Measurements from ENCODE around the gene ANTXR1. TPM values are rescaled to one million over a fixed set of nuclear protein-coding genes. Genes with fewer than 3 reads are reported as not detected.

The ANTXR1 gene
- total RNA-seq, 3 donors from 2014 or later (not counting 1 experiment from before 2014, with no cell fraction given), result not detected

DNA sequence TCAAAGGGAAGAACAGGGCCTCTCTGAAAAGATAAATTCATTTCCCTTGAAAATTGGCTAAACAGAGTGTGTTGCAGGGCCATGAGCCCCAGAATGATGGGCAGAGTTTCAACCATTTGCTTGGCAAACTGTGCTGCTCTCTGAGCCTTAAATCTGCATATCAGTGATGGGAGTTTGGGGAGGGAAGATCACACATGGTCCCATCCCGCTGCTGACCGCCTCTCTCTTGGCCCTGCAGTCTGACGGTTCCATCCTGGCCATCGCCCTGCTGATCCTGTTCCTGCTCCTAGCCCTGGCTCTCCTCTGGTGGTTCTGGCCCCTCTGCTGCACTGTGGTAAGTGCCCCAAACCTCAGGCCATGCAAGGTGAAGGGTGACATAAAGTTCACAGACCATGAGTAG is 139.0 kb downstream of the ANTXR1 start:
- Mint-ChIP-seq H3K4me1 (no peaks in the 10 kb centered on the region), H3K36me3 (no peaks in the 10 kb centered on the region), H3K9me3 (no peaks in the 10 kb centered on the region), H3K27ac (no peak overlapping the region), H3K27me3 (ENCODE audit: low read depth in 2 of 2) (peaks cover 0 to 3% of the 10 kb centered on the region in 2 donors), H3K4me3 (no peak overlapping the region)
- H3K4me1 ChIP-seq (ENCODE audit: control insufficient read depth, insufficient read depth, low read length), result no peaks in the 10 kb centered on the region
- no peak for ATAC-seq
- DNase-seq, result no peak
- H3K4me3 ChIP-seq (ENCODE audit: low read length), result no peak overlapping the region
- 92% methylated on average over 4 of the region's 4 CpGs for WGBS (ENCODE audit: insufficient coverage)
- intact Hi-C loops (cut with micrococcal nuclease), result no loop called here
- no peak overlapping the region for H3K27ac ChIP-seq (ENCODE audit: low read length)
- H3K9me3 ChIP-seq (ENCODE audit: control insufficient read depth, insufficient read depth, low read length), result no peaks in the 10 kb centered on the region
- TF ChIP-seq, protein P1, sequence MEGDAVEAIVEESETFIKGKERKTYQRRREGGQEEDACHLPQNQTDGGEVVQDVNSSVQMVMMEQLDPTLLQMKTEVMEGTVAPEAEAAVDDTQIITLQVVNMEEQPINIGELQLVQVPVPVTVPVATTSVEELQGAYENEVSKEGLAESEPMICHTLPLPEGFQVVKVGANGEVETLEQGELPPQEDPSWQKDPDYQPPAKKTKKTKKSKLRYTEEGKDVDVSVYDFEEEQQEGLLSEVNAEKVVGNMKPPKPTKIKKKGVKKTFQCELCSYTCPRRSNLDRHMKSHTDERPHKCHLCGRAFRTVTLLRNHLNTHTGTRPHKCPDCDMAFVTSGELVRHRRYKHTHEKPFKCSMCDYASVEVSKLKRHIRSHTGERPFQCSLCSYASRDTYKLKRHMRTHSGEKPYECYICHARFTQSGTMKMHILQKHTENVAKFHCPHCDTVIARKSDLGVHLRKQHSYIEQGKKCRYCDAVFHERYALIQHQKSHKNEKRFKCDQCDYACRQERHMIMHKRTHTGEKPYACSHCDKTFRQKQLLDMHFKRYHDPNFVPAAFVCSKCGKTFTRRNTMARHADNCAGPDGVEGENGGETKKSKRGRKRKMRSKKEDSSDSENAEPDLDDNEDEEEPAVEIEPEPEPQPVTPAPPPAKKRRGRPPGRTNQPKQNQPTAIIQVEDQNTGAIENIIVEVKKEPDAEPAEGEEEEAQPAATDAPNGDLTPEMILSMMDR (IDR thresholded peaks at IDR 0.05), result no peak
- H3K36me3 ChIP-seq (ENCODE audit: control insufficient read depth, insufficient read depth, low read length), result no peaks in the 10 kb centered on the region
- H3K27me3 ChIP-seq (ENCODE audit: control insufficient read depth, insufficient read depth, low read length), result no peaks in the 10 kb centered on the region

DNA sequence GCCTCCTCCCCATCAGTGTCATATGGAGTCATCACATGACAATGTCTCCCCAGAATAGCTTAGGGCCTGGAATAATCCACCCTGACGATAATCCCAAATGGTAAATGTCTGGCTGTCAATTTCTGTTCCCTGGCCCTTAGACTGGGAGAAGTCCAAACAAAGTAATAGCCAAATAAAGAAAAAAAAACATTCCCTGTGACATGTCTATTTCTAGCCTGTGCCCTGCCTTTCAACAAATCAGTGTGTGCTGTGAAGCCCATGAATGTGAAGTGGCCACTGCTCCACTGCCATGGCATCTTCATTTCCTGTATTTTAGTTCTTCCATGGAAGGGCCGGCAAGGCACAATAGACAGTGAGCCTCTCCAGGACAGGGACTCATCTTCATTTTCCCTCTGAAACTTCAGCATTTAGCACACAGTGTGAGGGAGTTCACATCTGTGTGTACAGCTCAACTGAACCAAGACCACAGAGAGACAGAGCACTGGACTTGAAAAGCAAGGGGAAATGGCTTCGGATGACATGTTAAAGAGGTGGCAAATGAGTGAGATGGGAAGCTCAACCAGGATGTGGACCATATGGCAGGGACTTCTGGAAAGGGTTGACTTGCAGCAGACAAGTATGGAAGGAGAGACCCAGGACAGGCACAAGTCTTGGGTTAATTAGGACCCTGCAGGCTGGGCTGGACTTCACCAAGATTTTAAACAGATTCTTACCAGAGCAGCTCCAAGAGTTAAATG is 140.0 kb downstream of the ANTXR1 start:
- Histone ChIP-seq H3K36me3 (ENCODE audit: control insufficient read depth, insufficient read depth, low read length) (no peaks in the 10 kb centered on the region), H3K27me3 (ENCODE audit: control insufficient read depth, insufficient read depth, low read length) (no peaks in the 10 kb centered on the region), H3K27ac (ENCODE audit: low read length) (no peak overlapping the region), H3K4me1 (ENCODE audit: control insufficient read depth, insufficient read depth, low read length) (no peaks in the 10 kb centered on the region), H3K9me3 (ENCODE audit: control insufficient read depth, insufficient read depth, low read length) (no peaks in the 10 kb centered on the region), H3K4me3 (ENCODE audit: low read length) (no peak overlapping the region)
- 93% methylated on average over 3 of the region's 3 CpGs for WGBS (ENCODE audit: insufficient coverage)
- DNase-seq (no peak), ATAC-seq (no peak)
- no peaks in the 10 kb centered on the region for H3K36me3 Mint-ChIP-seq
- no peak overlapping the region for H3K4me3 Mint-ChIP-seq
- peaks cover 0 to 3% of the 10 kb centered on the region in 2 donors for H3K27me3 Mint-ChIP-seq (ENCODE audit: low read depth in 2 of 2)
- TF ChIP-seq, protein P1 (IDR thresholded peaks at IDR 0.05), result no peak
- intact Hi-C loops (cut with micrococcal nuclease), result no loop called here
- no peak overlapping the region for H3K27ac Mint-ChIP-seq
- H3K4me1 Mint-ChIP-seq, result no peaks in the 10 kb centered on the region
- no peaks in the 10 kb centered on the region for H3K9me3 Mint-ChIP-seq

GRCh38 chr2:69154106-69154505 is 141.1 kb downstream of the ANTXR1 start:
- no peaks in the 10 kb centered on the region for H3K36me3 Mint-ChIP-seq

More at GRCh38 chr2:69154106-69154505, 141.1 kb downstream of the ANTXR1 start:
- ATAC-seq (no peak), DNase-seq (no peak)
- TF ChIP-seq, protein P1 (IDR thresholded peaks at IDR 0.05), result no peak
- H3K9me3 ChIP-seq (ENCODE audit: control insufficient read depth, insufficient read depth, low read length), result no peaks in the 10 kb centered on the region
- intact Hi-C loops (cut with micrococcal nuclease), result no loop called here
- H3K9me3 Mint-ChIP-seq, result no peaks in the 10 kb centered on the region
- WGBS (ENCODE audit: insufficient coverage), result 6% methylated on average over 2 of the region's 2 CpGs
- H3K27ac Mint-ChIP-seq, result no peak overlapping the region
- no peaks in the 10 kb centered on the region for H3K4me1 Mint-ChIP-seq
- H3K4me1 ChIP-seq (ENCODE audit: control insufficient read depth, insufficient read depth, low read length), result no peaks in the 10 kb centered on the region
- H3K27me3 Mint-ChIP-seq (ENCODE audit: low read depth in 2 of 2), result peaks cover 0 to 3% of the 10 kb centered on the region in 2 donors
- no peak overlapping the region for H3K4me3 ChIP-seq (ENCODE audit: low read length)
- no peaks in the 10 kb centered on the region for H3K27me3 ChIP-seq (ENCODE audit: control insufficient read depth, insufficient read depth, low read length)
- H3K27ac ChIP-seq (ENCODE audit: low read length), result no peak overlapping the region
- no peak overlapping the region for H3K4me3 Mint-ChIP-seq
- H3K36me3 ChIP-seq (ENCODE audit: control insufficient read depth, insufficient read depth, low read length), result no peaks in the 10 kb centered on the region
